Activated T-cell treated with anti-CD3 and anti-CD28 coated beads, Interleukin-2, amount 50 U/mL, for 24 hours (primary cell): ENCODE results near the gene PAQR4.
"Not testable (repeated sequence)": the region's sequence is repeated elsewhere in the genome, so short reads cannot be mapped to it uniquely, and the experiment has no call there.

Source experiments
- DNase-seq: peaks from one replicate; pipeline ENCODE4 v3.0.0-alpha.2; 2020
- H3K27ac Mint-ChIP-seq: 2 replicates; pipeline ENCODE4 v1.8.0; 2020; ENCODE audit warnings: mild to moderate bottlenecking, mixed read lengths
- H3K27me3 Mint-ChIP-seq: 2 replicates; pipeline ENCODE4 v1.8.0; 2020; ENCODE audit warnings: mixed read lengths
- H3K36me3 Mint-ChIP-seq: 2 replicates; pipeline ENCODE4 v1.8.0; 2020; ENCODE audit warnings: low read depth, mixed read lengths
- H3K4me1 Mint-ChIP-seq: 2 replicates; pipeline ENCODE4 v1.8.0; 2020; ENCODE audit warnings: low read depth, mixed read lengths
- H3K4me3 Mint-ChIP-seq: 2 replicates; pipeline ENCODE4 v1.8.0; 2020; ENCODE audit warnings: mild to moderate bottlenecking, moderate library complexity, mixed read lengths
- H3K9me3 Mint-ChIP-seq: 2 replicates; pipeline ENCODE4 v1.8.0; 2020; ENCODE audit warnings: mixed read lengths

Gene PAQR4

GRCh38 chr16:2933701-2934100 lies 35.4 kb upstream of the PAQR4 start:
- Mint-ChIP-seq H3K4me3 (no peak overlapping the region), H3K27ac (no peak overlapping the region), H3K4me1 (no peaks in the 10 kb centered on the region), H3K36me3 (peaks cover 68% of the 10 kb centered on the region), H3K9me3 (no peaks in the 10 kb centered on the region), H3K27me3 (no peaks in the 10 kb centered on the region)
- no peak for DNase-seq

- H3K27me3 Mint-ChIP-seq, result no peaks in the 10 kb centered on the region
- H3K4me3 Mint-ChIP-seq, result no peak overlapping the region
- H3K27ac Mint-ChIP-seq, result no peak overlapping the region
- DNase-seq, result no peak
- H3K36me3 Mint-ChIP-seq, result peaks cover 75% of the 10 kb centered on the region
- H3K4me1 Mint-ChIP-seq, result no peaks in the 10 kb centered on the region
- H3K9me3 Mint-ChIP-seq, result no peaks in the 10 kb centered on the region
Observed at GRCh38 chr16:2934450-2934849, 34.7 kb upstream of the PAQR4 start.

- no peaks in the 10 kb centered on the region for H3K9me3 Mint-ChIP-seq
- H3K4me3 Mint-ChIP-seq, result no peak overlapping the region
- no peak for DNase-seq
- H3K4me1 Mint-ChIP-seq, result no peaks in the 10 kb centered on the region
- no peaks in the 10 kb centered on the region for H3K27me3 Mint-ChIP-seq
- H3K36me3 Mint-ChIP-seq, result peaks cover 80% of the 10 kb centered on the region
- H3K27ac Mint-ChIP-seq, result no peak overlapping the region
Observed at GRCh38 chr16:2936436-2937011, 32.6 kb upstream of the PAQR4 start.

- Mint-ChIP-seq H3K27me3 (no peaks in the 10 kb centered on the region), H3K27ac (no peak overlapping the region), H3K4me1 (no peaks in the 10 kb centered on the region), H3K9me3 (no peaks in the 10 kb centered on the region), H3K4me3 (no peak overlapping the region), H3K36me3 (peaks cover 82% of the 10 kb centered on the region)
- no peak for DNase-seq
Observed at GRCh38 chr16:2937170-2937569, 32.0 kb upstream of the PAQR4 start.

- Mint-ChIP-seq H3K27me3 (no peaks in the 10 kb centered on the region), H3K9me3 (no peaks in the 10 kb centered on the region), H3K4me3 (no peak overlapping the region), H3K36me3 (peaks cover 81% of the 10 kb centered on the region), H3K4me1 (no peaks in the 10 kb centered on the region), H3K27ac (no peak overlapping the region)
- DNase-seq, result no peak
Observed at GRCh38 chr16:2938206-2938605, 30.9 kb upstream of the PAQR4 start.

- H3K4me3 Mint-ChIP-seq, result no peak overlapping the region
- H3K4me1 Mint-ChIP-seq, result no peaks in the 10 kb centered on the region
- no peak for DNase-seq
- H3K27ac Mint-ChIP-seq, result no peak overlapping the region
- no peaks in the 10 kb centered on the region for H3K9me3 Mint-ChIP-seq
- H3K27me3 Mint-ChIP-seq, result no peaks in the 10 kb centered on the region
- peaks cover 74% of the 10 kb centered on the region for H3K36me3 Mint-ChIP-seq
Observed at GRCh38 chr16:2939968-2940367, 29.2 kb upstream of the PAQR4 start.

GRCh38 chr16:2942045-2942444 lies 27.1 kb upstream of the PAQR4 start:
- no peak for DNase-seq
- Mint-ChIP-seq H3K27me3 (no peaks in the 10 kb centered on the region), H3K27ac (no peak overlapping the region), H3K4me3 (no peak overlapping the region), H3K4me1 (no peaks in the 10 kb centered on the region), H3K9me3 (no peaks in the 10 kb centered on the region), H3K36me3 (peaks cover 68% of the 10 kb centered on the region)

- not testable (repeated sequence) for H3K27ac Mint-ChIP-seq, H3K4me1 Mint-ChIP-seq, DNase-seq, H3K4me3 Mint-ChIP-seq, H3K27me3 Mint-ChIP-seq, H3K9me3 Mint-ChIP-seq
- peaks cover 59% of the 10 kb centered on the region for H3K36me3 Mint-ChIP-seq
Observed at GRCh38 chr16:2943716-2944115, 25.4 kb upstream of the PAQR4 start.

GRCh38 chr16:2946649-2947048 lies 22.5 kb upstream of the PAQR4 start:
- H3K4me3 Mint-ChIP-seq, result no peak overlapping the region
- no peaks in the 10 kb centered on the region for H3K4me1 Mint-ChIP-seq
- peaks cover 42% of the 10 kb centered on the region for H3K36me3 Mint-ChIP-seq
- H3K9me3 Mint-ChIP-seq, result no peaks in the 10 kb centered on the region
- no peak for DNase-seq
- H3K27me3 Mint-ChIP-seq, result no peaks in the 10 kb centered on the region
- H3K27ac Mint-ChIP-seq, result no peak overlapping the region

- no peak overlapping the region for H3K4me3 Mint-ChIP-seq
- DNase-seq, result no peak
- H3K9me3 Mint-ChIP-seq, result no peaks in the 10 kb centered on the region
- peaks cover 22% of the 10 kb centered on the region for H3K36me3 Mint-ChIP-seq
- no peaks in the 10 kb centered on the region for H3K4me1 Mint-ChIP-seq
- H3K27ac Mint-ChIP-seq, result no peak overlapping the region
- H3K27me3 Mint-ChIP-seq, result no peaks in the 10 kb centered on the region
Observed at GRCh38 chr16:2948807-2949704, 20.1 kb upstream of the PAQR4 start.

- H3K4me1 Mint-ChIP-seq, result no peaks in the 10 kb centered on the region
- no peaks in the 10 kb centered on the region for H3K9me3 Mint-ChIP-seq
- no peak overlapping the region for H3K27ac Mint-ChIP-seq
- no peak overlapping the region for H3K4me3 Mint-ChIP-seq
- no peaks in the 10 kb centered on the region for H3K27me3 Mint-ChIP-seq
- H3K36me3 Mint-ChIP-seq, result peaks cover 22% of the 10 kb centered on the region
- DNase-seq, result no peak
Observed at GRCh38 chr16:2949705-2950352, 19.3 kb upstream of the PAQR4 start.

GRCh38 chr16:2950353-2950724 lies 18.8 kb upstream of the PAQR4 start:
- Mint-ChIP-seq H3K27ac (no peak overlapping the region), H3K9me3 (no peaks in the 10 kb centered on the region), H3K27me3 (no peaks in the 10 kb centered on the region), H3K4me1 (no peaks in the 10 kb centered on the region), H3K36me3 (peaks cover 22% of the 10 kb centered on the region), H3K4me3 (no peak overlapping the region)
- DNase-seq, result no peak

- no peaks in the 10 kb centered on the region for H3K27me3 Mint-ChIP-seq
- H3K4me1 Mint-ChIP-seq, result no peaks in the 10 kb centered on the region
- H3K27ac Mint-ChIP-seq, result no peak overlapping the region
- DNase-seq, result no peak
- peaks cover 22% of the 10 kb centered on the region for H3K36me3 Mint-ChIP-seq
- no peak overlapping the region for H3K4me3 Mint-ChIP-seq
- H3K9me3 Mint-ChIP-seq, result no peaks in the 10 kb centered on the region
Observed at GRCh38 chr16:2950773-2951172, 18.4 kb upstream of the PAQR4 start.

- Mint-ChIP-seq H3K27ac (no peak overlapping the region), H3K9me3 (no peaks in the 10 kb centered on the region), H3K4me3 (no peak overlapping the region), H3K36me3 (peaks cover 14% of the 10 kb centered on the region), H3K4me1 (peaks cover 3% of the 10 kb centered on the region), H3K27me3 (peaks cover 13% of the 10 kb centered on the region)
- no peak for DNase-seq
Observed at GRCh38 chr16:2952679-2953078, 16.5 kb upstream of the PAQR4 start.
